Nephron (organoid): Measurements from ENCODE around the gene RER1.

Source experiments
- H3K27ac Mint-ChIP-seq, 3 experiments: 2 replicates each; pipeline ENCODE4 v1.8.0; 2020; ENCODE audit warnings: mixed read lengths in 3 of 3, mild to moderate bottlenecking in 2 of 3, moderate library complexity in 1 of 3
- H3K27me3 Mint-ChIP-seq: 2 replicates; pipeline ENCODE4 v1.8.0; 2021; ENCODE audit warnings: low read depth, mild to moderate bottlenecking, moderate library complexity, mixed read lengths
- H3K36me3 Mint-ChIP-seq: 2 replicates; pipeline ENCODE4 v1.8.0; 2020; ENCODE audit warnings: low read depth, mixed read lengths
- H3K4me1 Mint-ChIP-seq: 2 replicates; pipeline ENCODE4 v1.8.0; 2020; ENCODE audit warnings: mixed read lengths
- H3K4me3 Mint-ChIP-seq, 3 experiments: 2 replicates each; pipeline ENCODE4 v1.8.0; 2020; ENCODE audit warnings: mild to moderate bottlenecking in 3 of 3, mixed read lengths in 3 of 3, moderate library complexity in 2 of 3
- H3K9me3 Mint-ChIP-seq: 2 replicates; pipeline ENCODE4 v1.8.0; 2020; ENCODE audit warnings: mixed read lengths
- CTCF ChIP-seq, 3 experiments: fragments of 200-600 bp; sonication (generic); IDR thresholded peaks; one replicate each; pipeline ENCODE4 v1.5.0; 2021; ENCODE audit warnings: antibody characterized with exemption in 3 of 3; ENCODE audit not compliant: unreplicated experiment in 3 of 3

RER1 gene

DNA sequence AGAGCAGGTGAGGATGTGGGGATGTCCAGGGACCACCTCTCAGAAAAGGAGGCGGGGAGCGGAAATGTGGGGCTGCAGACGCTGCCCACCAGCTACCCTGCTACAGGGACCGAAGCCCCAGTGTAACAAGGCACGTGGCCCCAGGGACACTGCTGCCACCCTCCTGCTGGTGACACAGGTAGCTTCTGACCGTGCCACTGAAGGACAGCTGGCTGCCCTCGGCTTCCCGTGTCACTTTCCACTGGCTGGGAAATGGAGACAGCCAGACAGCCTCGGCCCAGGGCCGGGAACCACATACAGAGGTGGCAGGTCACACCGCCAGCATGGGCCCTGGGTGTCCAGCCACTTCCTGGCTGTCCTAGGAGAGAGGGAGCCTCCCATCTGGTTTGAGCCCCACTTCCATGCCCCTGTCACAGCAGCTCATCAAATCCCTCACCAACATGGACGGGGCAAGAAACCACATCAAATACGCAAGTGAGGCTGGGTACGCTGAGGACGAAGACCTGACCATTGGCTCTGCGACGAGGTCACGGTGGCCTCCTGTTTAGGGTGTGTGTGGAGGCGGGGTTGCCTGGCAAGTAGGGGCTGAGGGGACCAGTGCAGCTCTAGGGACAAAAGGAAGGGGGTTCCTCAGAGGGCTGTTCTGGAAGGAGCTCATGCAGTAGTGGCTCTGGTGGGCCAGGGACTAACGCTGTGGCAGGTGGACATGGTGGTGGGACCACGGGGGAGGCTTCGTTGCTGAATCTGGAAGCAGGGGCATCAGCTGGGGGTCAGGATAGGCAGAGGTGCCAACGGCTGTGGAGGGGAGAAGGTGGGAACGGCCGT, 15.7 kb downstream of the RER1 start:
- Mint-ChIP-seq H3K27ac (no peak overlapping the region), H3K4me1 (no peaks in the 10 kb centered on the region), H3K27me3 (no peaks in the 10 kb centered on the region), H3K4me3 (peak overlapping the region in 1 of 3 experiments; percentile 47), H3K36me3 (peaks cover 31% of the 10 kb centered on the region), H3K9me3 (no peaks in the 10 kb centered on the region)
- no peak for TF ChIP-seq CTCF (IDR thresholded peaks at IDR 0.05; ENCODE audit: unreplicated experiment in 3 of 3)

GRCh38 chr1:2407991-2408275, 16.3 kb downstream of the RER1 start:
- Mint-ChIP-seq H3K27ac (no peak overlapping the region), H3K4me3 (no peak overlapping the region), H3K27me3 (no peaks in the 10 kb centered on the region), H3K4me1 (no peaks in the 10 kb centered on the region), H3K36me3 (peaks cover 28% of the 10 kb centered on the region), H3K9me3 (no peaks in the 10 kb centered on the region)
- TF ChIP-seq CTCF (IDR thresholded peaks at IDR 0.05; ENCODE audit: unreplicated experiment in 3 of 3), result no peak

DNA sequence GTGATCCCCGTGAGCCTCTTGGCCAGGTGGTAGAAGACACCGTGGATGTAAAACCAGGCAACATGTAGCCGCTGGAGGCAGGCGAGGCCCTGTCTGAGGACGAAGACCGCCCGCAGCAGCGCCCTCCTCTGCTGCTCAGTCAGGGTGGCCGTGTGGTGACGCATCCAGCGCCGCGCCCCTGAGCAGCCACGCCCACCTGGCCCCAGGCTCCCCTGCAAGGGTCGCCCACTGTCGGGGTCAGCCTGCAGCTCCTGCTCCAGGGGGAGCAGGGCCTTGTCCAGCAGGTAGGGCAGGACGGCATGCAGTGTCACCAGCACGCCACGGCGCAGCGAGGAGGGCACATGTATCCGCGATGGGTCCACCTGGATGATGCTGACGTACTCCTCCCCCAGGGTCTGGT, 16.8 kb downstream of the RER1 start:
- Mint-ChIP-seq H3K4me1 (no peaks in the 10 kb centered on the region), H3K27me3 (no peaks in the 10 kb centered on the region), H3K4me3 (no peak overlapping the region), H3K36me3 (peaks cover 23% of the 10 kb centered on the region), H3K27ac (no peak overlapping the region), H3K9me3 (no peaks in the 10 kb centered on the region)
- no peak for TF ChIP-seq CTCF (IDR thresholded peaks at IDR 0.05; ENCODE audit: unreplicated experiment in 3 of 3)

- Mint-ChIP-seq H3K27me3 (no peaks in the 10 kb centered on the region), H3K36me3 (peaks cover 18% of the 10 kb centered on the region), H3K4me1 (peaks cover under 1% of the 10 kb centered on the region), H3K4me3 (peak overlapping the region; percentile 46 to 61 (median 58)), H3K27ac (no peak overlapping the region), H3K9me3 (no peaks in the 10 kb centered on the region)
- no peak for TF ChIP-seq CTCF (IDR thresholded peaks at IDR 0.05; ENCODE audit: unreplicated experiment in 3 of 3)
These were observed 17.2 kb downstream of the RER1 start for GRCh38 chr1:2408859-2409276.

- peaks cover 4% of the 10 kb centered on the region for H3K27me3 Mint-ChIP-seq
- H3K36me3 Mint-ChIP-seq, result peaks cover 12% of the 10 kb centered on the region
- H3K27ac Mint-ChIP-seq, result no peak overlapping the region
- TF ChIP-seq CTCF (IDR thresholded peaks at IDR 0.05; ENCODE audit: unreplicated experiment in 3 of 3), result no peak
- peak overlapping the region in 2 of 3 experiments; percentile 77 to 83 for H3K4me3 Mint-ChIP-seq
- H3K4me1 Mint-ChIP-seq, result peaks cover 8% of the 10 kb centered on the region
- no peaks in the 10 kb centered on the region for H3K9me3 Mint-ChIP-seq
These were observed 18.1 kb downstream of the RER1 start for GRCh38 chr1:2409745-2410144.

- TF ChIP-seq CTCF (IDR thresholded peaks at IDR 0.05; ENCODE audit: unreplicated experiment in 3 of 3), result no peak
- H3K27ac Mint-ChIP-seq, result peak overlapping the region in 2 of 3 experiments; percentile 71
- peaks cover 12% of the 10 kb centered on the region for H3K36me3 Mint-ChIP-seq
- no peaks in the 10 kb centered on the region for H3K9me3 Mint-ChIP-seq
- peaks cover 16% of the 10 kb centered on the region for H3K27me3 Mint-ChIP-seq
- H3K4me1 Mint-ChIP-seq, result peaks cover 8% of the 10 kb centered on the region
- peak overlapping the region; percentile 89 to 90 (median 90) for H3K4me3 Mint-ChIP-seq
These were observed 20.3 kb downstream of the RER1 start for GRCh38 chr1:2411801-2412394.
